T-helper 1 cell (primary cell): ENCODE data around the gene CLSTN2.

ENCODE experiments used
- DNase-seq, 5 donors: peaks; one replicate each; pipeline ENCODE4 v3.0.0-alpha.2; 2012 to 2020

CLSTN2 gene

DNA sequence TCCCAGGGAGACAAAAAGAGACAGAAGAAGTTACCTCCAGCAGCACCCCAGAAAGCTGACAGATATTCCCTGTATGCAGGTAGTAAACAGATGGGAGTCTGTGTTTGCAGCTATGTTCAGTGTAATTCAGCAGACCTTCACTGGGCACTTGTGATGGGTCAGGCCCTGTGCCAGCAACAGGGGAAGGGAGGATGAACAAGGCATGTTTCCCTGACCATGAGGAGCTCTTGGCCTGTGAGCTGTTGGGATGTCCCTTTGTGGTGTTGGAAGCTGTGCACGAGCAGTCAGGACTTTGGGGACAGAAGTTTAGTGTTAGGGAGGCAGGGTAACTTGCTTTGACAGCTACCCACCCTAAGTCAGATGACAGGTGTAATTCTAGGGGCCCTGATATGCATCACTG lies 636.9 kb downstream of the CLSTN2 start:
- DNase-seq: no peak

DNA sequence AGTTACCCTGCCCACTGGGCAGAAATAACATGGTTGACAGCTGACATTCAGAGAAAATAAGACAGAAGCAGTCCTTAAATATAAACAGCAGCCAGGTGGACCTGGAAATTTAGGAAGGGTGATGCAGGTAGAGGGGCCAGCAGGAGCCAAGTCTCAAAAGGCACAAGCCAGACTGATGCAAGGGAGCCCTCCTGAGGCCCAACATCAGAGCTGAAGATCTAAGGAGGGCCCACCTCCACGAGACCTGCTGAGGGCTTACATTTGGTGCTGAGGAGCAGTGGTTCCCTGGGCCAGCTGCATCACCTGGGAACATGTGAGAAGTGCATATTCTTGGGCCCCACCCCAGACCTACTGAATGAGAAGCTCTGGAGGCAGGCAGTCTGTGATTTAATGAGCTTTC lies 637.3 kb downstream of the CLSTN2 start:
- no peak for DNase-seq

DNA sequence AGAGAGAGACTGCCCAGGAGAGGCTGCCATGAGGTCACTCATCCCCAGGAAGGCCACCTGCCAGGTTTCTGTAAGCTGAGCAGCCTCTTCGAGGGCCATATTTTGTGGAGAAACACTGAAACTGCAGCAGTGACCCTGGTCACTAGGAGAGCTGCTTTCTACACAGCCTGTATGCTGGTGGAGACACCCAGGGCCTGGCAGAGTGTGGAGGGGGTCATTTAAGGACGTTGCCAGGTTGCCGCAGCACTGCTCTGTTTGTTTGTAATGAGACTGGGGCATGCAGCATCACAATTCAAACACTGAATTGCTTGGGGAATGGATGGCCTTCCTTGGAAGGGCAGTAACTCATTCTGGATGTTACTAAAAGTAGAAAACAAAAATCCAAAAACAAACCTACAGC lies 638.0 kb downstream of the CLSTN2 start:
- no peak for DNase-seq

DNA sequence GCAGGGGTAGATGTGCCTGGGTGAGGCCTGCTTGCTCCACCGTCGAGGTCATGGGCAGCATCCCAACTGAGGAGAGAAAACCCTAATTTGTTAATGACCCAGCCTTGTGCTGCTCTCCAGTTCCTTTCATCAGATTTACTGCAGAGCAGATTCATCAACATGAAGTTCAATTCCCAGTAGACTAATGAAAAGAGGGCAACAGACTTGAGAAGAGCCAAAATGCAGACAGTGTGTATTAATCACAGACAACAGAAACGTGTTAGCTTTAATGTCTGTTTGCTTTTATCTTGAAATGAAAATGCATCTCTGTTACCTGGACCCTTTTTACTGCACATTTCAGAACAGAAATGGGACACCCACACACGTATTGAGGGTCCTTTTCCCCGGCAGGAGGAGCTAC lies 639.4 kb downstream of the CLSTN2 start:
- DNase-seq: no peak

DNA sequence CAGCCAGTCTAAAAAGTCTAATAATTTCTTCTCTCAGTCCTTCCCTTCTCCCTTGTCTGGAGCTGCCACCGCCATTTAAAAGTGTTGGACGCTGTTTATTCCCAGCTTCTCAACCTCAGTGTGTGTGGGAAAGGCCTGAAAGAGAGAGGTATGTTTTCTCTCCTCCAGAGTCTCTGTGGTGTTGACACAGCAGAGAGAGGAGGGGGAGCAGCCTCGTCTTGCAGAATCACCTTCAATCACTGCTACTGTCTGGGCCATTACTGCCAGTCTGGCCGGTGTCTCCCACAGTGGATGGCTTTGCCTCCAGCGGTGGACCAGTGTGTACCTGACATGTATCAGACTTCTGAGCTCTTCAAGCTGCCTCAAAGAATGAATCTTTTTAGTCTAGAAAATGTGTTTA lies 641.5 kb downstream of the CLSTN2 start:
- DNase-seq: no peak

DNA sequence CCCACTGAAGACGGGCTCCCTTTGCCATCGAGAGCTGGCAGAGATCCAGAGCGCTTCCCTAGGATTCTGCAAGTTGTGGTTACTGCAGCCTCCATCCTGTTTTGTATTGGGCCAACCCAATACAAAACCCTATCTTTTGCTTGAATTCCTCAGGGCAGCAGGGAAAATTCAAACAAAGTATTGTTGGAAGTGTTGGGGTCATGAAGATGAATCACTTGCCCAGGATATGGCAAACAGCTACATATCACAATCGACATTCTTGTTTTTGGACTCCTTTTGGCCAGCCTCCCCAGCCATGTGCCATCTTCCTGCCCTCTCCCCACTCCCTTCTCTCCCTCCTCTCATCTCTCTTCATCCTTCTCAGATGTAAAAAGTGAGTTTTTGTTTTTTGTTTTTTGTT lies 642.9 kb downstream of the CLSTN2 start:
- DNase-seq: no peak

DNA sequence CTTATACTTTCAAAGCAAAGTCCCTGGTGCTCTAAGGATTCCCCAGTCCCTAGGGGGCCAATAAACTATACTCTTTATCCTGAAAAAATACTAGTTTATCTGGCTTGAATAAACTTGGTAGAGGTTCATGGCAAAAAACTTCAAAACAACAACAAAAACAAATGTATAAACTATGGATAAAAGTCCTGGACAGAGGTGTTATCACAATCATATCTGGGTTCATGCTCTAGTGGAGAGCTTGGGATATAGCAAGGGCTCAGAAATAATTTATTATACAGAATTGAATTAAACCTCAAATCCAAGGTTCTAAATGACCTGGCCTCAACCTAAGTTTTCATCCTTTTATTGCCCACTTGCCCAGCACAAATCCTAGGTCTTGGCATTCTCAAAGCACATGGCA lies 644.3 kb downstream of the CLSTN2 start:
- no peak for DNase-seq

DNA sequence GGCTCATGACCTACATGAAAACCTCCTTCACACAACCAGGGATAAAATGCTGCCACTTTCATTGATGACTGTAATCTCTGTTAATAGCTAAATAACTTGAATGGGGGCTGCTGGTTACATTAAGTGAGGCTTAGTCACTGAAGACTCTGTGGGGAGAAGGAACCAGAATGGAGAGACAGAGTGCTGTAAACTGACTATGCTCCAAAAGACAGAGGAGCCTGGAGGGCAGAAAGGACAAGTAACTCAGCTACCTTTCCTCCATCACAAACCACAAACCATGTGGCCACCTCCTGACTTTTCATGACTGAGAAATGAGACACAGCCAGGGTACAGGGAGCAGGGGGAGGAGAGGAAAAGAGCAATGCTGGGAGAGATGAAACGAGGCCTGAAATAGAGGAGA lies 645.8 kb downstream of the CLSTN2 start:
- no peak for DNase-seq

DNA sequence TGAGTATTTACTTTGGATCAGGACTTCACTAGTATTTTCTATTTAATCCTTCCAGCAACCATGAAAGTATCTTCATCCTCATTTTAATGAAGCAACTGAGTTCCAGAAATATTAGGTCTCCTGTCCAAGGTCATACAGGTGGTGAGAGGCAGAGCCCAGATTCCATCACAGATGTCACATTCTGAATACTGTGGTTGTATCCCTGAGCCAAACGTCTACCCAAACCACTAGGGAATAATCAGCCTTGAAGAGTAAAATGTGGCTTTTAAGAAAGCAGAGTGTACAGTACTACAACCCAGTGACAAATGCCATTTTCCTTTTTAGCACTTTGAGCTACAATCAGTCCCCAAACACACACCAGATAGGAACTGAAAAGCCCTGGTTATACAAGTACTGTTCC lies 649.6 kb downstream of the CLSTN2 start:
- no peak for DNase-seq

DNA sequence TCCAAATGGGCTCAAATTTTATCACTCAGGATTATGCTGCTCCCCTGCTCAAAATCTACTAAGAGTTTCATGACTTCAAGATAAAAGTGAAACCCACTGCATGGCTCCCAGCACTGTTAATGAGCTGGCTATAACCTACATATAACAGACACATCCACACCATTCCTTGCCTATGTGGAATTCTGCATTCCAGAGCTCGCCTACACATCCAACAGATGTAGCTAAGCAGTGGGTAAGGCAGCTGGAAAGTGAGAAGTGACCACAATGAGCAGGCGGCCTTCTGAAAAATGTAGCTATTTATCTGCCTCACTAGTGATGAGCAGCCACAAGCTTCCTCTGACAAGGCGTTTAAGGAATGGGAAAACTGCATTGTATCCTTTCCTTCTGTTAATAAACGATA lies 650.8 kb downstream of the CLSTN2 start:
- no peak for DNase-seq

DNA sequence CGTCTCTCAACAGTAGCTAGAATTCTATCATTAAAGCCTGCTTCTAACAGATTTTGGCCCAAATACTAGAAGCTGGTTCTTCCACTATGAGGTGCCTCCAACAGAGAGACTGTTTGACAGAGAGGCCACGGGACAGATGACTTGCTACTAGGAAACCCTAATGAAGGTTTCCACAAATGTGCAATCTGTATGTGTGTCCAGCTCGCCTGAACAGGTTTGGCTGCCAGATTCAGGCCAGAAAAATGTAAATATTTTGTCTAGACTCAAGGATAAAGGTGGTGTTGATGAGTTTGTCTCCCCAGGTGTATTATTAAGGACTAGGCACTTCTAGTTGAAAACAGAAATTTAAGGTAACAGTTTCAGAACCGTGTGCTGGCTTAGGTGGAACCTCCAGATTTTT lies 651.3 kb downstream of the CLSTN2 start:
- no peak for DNase-seq

DNA sequence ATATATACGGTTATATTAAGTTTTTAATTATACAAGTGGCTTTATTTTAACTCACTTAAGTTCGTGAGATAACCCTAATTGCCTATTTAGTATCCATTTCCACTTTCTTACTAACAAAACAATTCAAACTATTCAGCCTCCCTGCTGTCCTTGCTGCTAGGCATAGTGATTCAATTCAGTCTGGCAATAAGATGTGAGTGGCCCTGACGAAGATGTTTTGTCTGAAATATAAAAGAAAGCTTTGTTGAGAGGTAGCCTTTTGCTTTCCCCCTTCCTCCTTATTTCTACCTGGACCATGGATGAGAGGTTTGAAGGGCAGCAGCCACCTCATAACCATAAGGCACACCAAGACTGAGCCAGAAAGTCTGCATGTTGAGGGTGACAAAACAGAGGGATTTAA lies 653.6 kb downstream of the CLSTN2 start:
- DNase-seq: no peak

DNA sequence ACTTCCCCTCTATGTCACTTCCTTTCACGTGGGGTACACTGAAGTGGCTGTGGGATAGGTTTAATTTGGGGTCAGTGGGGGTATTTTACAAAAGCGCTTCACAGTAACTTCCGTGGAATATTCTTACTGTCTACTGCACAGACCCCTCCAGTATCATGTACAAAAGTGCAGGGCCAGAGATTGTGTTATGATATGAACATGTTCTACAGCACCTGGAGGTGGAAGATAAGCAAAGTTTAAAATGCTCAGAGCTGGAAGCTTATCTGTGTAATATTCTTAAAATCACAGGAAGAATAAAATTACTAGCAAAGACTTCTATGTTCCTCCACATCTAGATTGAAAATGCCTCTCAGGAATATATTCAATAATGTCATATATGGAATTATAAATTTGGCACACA lies 658.8 kb downstream of the CLSTN2 start:
- no peak for DNase-seq

DNA sequence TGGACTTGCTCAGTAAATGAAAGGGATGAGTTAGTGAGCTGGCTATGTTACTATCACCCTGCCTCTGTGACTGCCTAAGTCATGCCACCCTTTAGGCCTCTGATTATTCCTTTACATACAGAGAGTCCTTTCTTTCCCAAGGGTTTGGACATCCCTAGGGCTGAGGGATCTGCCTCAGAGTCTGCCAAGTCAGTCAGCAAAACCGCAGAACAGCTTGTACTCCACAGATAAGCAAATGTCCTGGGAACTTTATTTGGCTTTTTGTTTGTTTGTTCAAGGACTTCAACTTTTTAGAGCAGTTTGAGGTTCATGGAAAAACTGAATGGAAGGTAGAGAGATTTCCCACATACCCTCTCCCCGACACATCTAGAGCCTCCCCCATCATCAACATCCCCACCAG lies 660.3 kb downstream of the CLSTN2 start:
- DNase-seq: no peak

DNA sequence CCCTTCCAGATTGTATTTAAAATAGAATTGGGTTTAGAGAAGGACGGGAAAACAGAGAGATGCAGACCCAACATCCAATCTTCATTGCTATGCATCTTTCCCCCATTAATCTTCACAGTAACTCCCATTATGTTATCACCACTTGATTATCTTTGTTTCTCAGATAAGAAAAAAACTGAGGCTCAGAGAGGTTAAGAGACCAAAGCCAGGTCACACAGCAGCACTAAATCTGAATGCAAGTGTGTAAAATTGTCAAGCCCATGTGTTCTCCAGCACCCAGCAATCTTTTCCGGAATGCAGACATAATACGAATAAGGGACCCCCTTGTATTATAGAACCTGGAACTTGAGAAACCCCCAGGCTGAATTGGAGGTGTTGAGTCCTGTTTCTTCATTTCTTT lies 662.4 kb downstream of the CLSTN2 start:
- no peak for DNase-seq

DNA sequence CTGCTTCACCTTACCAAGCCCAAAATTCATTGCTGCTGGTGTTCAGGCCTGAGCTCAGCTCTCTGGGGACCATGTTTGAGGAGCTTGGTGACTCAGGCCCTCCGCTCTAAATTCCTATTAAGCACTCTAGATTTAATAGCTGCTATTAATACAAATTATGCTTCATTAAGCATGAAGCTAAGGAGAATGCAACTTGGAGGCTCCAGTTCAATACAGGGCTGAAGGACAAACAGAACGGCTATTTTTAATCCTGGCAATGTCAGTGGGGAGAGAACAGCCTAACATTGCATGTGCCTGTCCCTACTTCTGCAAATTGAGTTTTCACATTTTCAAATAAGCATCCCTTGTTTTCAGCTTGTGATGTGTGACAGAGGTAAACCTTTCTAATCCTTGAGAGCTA lies 662.8 kb downstream of the CLSTN2 start:
- no peak for DNase-seq

DNA sequence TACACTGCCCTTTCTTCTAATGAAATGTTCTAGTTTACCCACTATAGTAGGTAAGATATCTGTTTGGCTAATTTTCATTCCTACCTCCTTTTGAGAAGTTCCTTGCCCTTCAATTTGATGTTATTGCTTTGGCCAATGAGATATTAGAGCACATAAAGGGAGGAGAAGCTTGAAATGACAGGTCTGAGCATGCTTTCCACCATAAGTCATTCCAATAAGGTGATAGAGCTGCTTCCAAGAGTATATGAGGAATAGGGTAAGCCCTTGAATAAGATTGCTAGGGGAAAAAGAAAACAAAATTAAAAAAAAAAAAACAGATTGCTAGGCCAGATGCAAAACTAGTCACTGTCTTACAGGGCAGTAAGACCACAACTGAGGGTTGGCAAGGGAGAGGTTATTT lies 664.0 kb downstream of the CLSTN2 start:
- DNase-seq: no peak

DNA sequence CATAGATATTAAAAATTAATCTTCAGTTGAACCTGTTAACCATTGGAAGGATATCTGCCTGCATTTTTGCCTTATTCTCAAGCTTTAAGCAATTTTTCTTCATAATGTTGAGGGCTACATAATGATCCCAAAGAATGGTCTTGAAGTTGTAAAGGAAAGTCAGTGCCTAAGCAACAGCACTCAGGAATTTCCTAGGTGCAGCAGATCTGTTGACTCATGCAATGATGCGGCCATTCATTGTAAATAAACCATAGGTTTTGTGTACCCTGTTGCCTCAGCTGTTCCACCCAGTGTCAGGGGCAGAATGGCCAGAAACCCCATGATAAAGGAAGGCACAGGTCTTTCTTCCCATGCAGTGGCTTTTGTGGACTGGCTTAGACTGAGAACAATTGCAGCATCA lies 664.5 kb downstream of the CLSTN2 start:
- DNase-seq: no peak

DNA sequence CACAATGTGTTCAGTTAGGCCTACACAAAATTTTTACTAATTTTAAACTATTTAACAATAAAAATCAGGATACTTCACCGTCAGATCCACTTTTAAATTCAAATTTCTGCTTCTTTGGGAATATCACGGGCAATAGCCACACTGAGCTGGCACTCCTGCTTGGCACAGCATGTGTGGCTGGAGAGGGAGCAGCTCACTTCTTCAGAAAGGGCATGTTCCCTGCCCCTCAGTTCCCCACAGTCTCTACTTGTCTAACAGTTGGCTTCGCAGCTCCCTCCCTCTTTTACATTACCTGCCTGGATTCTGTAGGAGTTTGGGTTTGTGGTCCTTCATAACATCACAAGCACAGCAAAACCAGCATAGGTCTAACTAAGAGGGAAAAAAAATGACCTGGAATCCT lies 666.9 kb downstream of the CLSTN2 start:
- no peak for DNase-seq

DNA sequence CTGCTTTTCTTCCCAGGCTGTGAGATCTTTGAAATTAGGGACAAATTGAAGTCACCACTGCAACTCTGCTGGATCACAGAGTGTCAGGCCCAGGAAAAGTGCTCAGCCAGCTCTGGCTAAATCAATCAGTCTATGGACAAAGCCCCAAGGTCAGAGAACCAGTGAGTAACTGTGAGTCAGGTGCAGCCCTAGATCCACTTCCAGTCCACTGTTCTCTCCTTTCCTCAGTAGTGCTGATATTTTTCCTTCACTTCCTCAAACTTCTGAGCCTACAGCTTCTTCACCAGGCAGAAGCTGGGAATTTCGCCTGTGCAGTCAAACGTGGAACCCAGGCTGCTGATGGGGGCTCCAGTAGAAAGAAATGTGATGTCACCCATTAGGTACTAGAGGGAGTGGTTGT lies 667.8 kb downstream of the CLSTN2 start:
- DNase-seq: no peak

DNA sequence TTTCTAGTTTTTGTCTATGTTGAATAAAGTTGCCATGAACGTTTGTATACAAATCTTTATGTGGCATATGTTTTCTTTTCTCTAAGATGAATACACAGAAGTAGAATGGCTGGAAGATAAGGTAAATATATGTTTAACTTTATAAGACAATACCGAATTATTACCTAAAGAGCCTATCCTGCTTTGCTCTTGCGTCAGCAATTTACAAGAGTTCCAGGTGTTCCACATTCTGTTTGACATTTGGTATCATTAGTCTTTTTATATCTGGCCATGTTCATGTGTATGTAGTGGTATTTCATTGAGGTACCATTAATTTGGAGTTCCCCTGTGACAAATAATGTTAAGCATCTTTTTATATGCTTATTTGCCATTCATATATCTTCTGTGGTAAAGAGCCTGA lies 668.8 kb downstream of the CLSTN2 start:
- DNase-seq: no peak

DNA sequence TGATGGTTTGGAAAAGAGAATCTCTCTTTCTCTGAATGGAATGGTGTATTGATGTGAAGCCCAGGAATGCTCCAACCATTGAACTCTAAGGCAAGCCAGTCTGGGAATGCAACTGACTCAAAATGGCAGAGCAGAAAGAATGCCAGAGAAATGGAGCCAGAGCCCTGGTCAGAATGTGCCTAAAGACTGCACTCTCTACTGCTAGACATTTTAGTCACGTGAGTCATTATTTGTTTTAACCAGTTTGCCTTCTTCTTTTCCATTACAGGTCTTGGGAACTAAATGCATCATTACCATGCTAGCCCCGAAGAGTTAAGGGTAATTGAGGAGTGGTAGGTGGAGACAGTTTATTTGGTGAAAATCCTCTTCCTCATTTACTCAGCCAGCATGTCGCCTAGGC lies 675.6 kb downstream of the CLSTN2 start:
- no peak for DNase-seq

DNA sequence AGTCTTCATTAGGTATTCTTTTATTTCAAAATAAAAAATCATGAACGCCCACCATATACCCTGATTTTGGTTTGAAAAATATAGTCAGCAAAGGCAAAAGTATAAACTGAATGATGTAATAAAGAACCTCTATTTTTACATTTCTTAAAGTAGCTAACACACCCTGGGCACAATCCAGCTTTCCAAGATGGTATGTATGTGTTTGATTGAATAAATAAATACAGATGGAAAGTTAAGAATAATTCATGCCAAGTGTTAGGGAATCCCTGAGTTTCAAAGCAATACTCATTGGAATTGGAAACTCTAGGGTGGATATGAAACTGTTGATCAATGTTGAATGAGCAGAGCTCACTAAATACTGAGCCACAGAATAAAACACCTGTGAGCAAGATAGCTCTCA lies 679.0 kb downstream of the CLSTN2 start:
- no peak for DNase-seq

DNA sequence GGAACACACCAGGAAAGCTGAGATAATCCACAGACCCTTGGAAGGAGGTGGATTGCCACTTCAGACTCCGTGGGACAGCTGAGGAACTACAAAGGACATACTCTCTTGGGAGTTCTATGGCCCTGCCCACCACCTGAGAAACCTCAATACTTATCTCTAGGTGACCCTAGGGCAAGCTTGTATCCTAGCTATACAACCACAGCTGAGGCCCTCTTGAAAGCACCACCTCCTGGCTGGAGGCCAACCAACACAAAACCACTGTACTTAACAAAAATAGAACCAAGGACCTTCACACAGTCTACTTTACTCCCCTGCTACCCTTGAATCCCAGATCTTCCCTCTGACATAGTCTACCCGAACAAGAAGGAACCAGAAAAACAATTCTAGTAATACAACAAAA lies 682.1 kb downstream of the CLSTN2 start:
- DNase-seq: no peak

DNA sequence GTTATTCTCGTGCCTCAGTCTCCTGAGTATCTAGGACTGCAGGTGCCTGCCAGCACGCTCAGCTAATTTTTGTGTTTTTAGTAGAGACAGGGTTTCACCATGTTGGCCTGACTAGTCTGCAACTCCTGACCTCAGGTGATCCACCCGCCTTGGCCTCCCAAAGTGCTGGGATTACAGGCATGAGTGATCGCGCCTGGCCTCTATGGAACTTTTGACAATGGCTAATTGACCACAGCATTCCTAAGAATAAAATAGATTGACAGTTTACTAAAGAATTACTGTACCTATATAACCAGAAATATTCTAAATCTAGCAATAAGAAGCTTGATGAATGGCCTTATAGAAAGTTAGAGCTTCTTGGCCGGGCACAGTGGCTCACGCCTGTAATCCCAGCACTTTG lies 691.9 kb downstream of the CLSTN2 start:
- no peak for DNase-seq
